ENCODE results near the gene GSX2. TPM values are rescaled to one million over a fixed set of nuclear protein-coding genes. Genes with fewer than 3 reads are reported as not detected.

Gene GSX2
- total RNA-seq, 1 experiment from 2014 or later = not detected

GRCh38 chr4:54064317-54065111 is 35.4 kb upstream of the GSX2 start, which contains the start of gene CHIC2 (continued):
- TF ChIP-seq YY1 (IDR thresholded peaks at IDR 0.05; ENCODE audit: extremely low read depth, insufficient replicate concordance, low read depth, low read length) (peak; percentile 49), CEBPB (IDR thresholded peaks at IDR 0.05; ENCODE audit: low read depth) (no peak), EGR1 (IDR thresholded peaks at IDR 0.05; ENCODE audit: low read depth) (peak; percentile 88), JUND (IDR thresholded peaks at IDR 0.05) (no peak), POLR2AphosphoS5 (IDR thresholded peaks at IDR 0.05; ENCODE audit: low read depth, low read length) (peak; percentile 97), CTCF (IDR thresholded peaks at IDR 0.05 in 2 of 3, conservative IDR thresholded peaks at IDR 0.05 in 1 of 3; ENCODE audit: borderline replicate concordance in 1 of 3, insufficient read depth in 1 of 3, low read depth in 2 of 3, low read length in 2 of 3) (no peak), POLR2A (IDR thresholded peaks at IDR 0.05; ENCODE audit: borderline replicate concordance, extremely low read depth, insufficient read depth, insufficient read length) (peak; percentile 72), EZH2 (IDR thresholded peaks at IDR 0.05) (no peak), EZH2phosphoT487 (IDR thresholded peaks at IDR 0.05; ENCODE audit: borderline replicate concordance) (no peak), ATF3 (IDR thresholded peaks at IDR 0.05) (no peak), SP1 (IDR thresholded peaks at IDR 0.05; ENCODE audit: low read depth) (no peak), ZNF274 (IDR thresholded peaks at IDR 0.05; ENCODE audit: low read depth, low read length) (no peak), ELF1 (IDR thresholded peaks at IDR 0.05; ENCODE audit: borderline replicate concordance, low read depth) (no peak), CBX3 (IDR thresholded peaks at IDR 0.05; ENCODE audit: low read depth) (no peak), SRF (IDR thresholded peaks at IDR 0.05; ENCODE audit: low read depth) (no peak), SIN3A (IDR thresholded peaks at IDR 0.05; ENCODE audit: low read depth) (peak; percentile 81)

All from HCT116 (cell line).